Right cardiac atrium (tissue), 5 donors: ENCODE data around the gene IGSF21. TPM values are rescaled to one million over a fixed set of nuclear protein-coding genes. Genes with fewer than 3 reads are reported as not detected.

Source experiments
- ATAC-seq, 2 donors: fragments of 200-7000 bp; cut with Tn5 transposase; one replicate each; pipeline versions ENCODE4 v1.8.0 to v1.9.1; 2020; ENCODE audit warnings: moderate library complexity in 2 of 2, mild to moderate bottlenecking in 1 of 2
- DNase-seq, 3 donors: peaks; one replicate each; pipeline ENCODE4 v3.0.0-alpha.2; 2020
- H3K27ac ChIP-seq: one replicate; pipeline ENCODE4 v1.5.1; 2013; ENCODE audit warnings: mild to moderate bottlenecking, low read length, control low read depth, moderate library complexity
- H3K27me3 ChIP-seq: one replicate; pipeline ENCODE4 v1.6.1; 2013; ENCODE audit not compliant: control insufficient read depth, insufficient read depth
- H3K4me1 ChIP-seq: one replicate; pipeline ENCODE4 v1.6.1; 2013; ENCODE audit warnings: low read length; ENCODE audit not compliant: control insufficient read depth, insufficient read depth
- H3K4me3 ChIP-seq: one replicate; pipeline ENCODE4 v1.5.1; 2013; ENCODE audit warnings: low read length, control low read depth
- H3K9me3 ChIP-seq: one replicate; pipeline ENCODE4 v1.6.1; 2013; ENCODE audit warnings: low read length; ENCODE audit not compliant: control insufficient read depth
- WGBS: extraction: QIAGEN DNeasy Blood & Tissue Kit; methylation state at CpG from one replicate; pipeline ENCODE4 v1.1.7; 2013; 5-methylcytosine and 5-hydroxymethylcytosine counted together
- intact Hi-C, 4 donors: fragments of 100-400 bp; cut with DNase I; formaldehyde crosslinking; loops; one replicate each; pipeline versions ENCODE4 v1.11.0 to v1.14.0; 2022 to 2023
- long read RNA-seq, 4 donors: library from polyadenylated mRNA; unstranded; transcript quantifications; one replicate each; pipeline ENCODE4 v2.0.0, GENCODE V29; 2020 to 2021
- polyA plus RNA-seq: library from polyadenylated mRNA; stranded (reverse); fragments of 200-250 nt; gene quantifications from one replicate; pipeline ENCODE4 v1.2.3, GENCODE V29; 2013
- total RNA-seq, 4 donors: library from RNA; stranded (reverse); fragmentation: NEBNext Ultra II Directional; extraction: Animal tissue kit (Norgen Biotek cat#: 25700); gene quantifications; one replicate each; pipeline ENCODE4 v1.2.1, GENCODE V29; 2021
- donor health status: healthy with polysubstance abuse.
- donor health status: DM: no; HTN: yes; CAD: no.
- donor health status: DM: no; HTN: no; CAD: no.
- donor health status: DM: no; HTN: yes; CAD: no; lungs with severe emphysema.
- donor health status: DM: yes; HTN: yes; CAD: no.

IGSF21 gene
- total RNA-seq (1 to 10 TPM; 1.6 to 3.1 (median 1.9) TPM), polyA plus RNA-seq (0.52 TPM)
- long read RNA-seq, donor 1, partial matches to known transcripts: 2 of 4 reads
- long read RNA-seq, donor 1, other reads (novel, unspliced or antisense): 0 of 4 reads
- long read RNA-seq, donor 2, partial matches to known transcripts: 0 of 1 reads
- long read RNA-seq, donor 2, other reads (novel, unspliced or antisense): 0 of 1 reads
- long read RNA-seq, donor 3: 0 reads
- long read RNA-seq, donor 4, partial matches to known transcripts: 0 of 2 reads
- long read RNA-seq, donor 4, other reads (novel, unspliced or antisense): 0 of 2 reads

GRCh38 chr1:18107369-18108298, at the start of gene IGSF21:
TSS of gene IGSF21 (plus strand) at chr1:18107798. CDS start at chr1:18108129, 331 bp downstream.
- intact Hi-C loops: loop anchor here in 2 of 4 donors (10.0 kb wide), 2 partner anchors 183 to 453 kb away; no protein-coding TSS in a partner anchor
- H3K4me3 ChIP-seq: peak within 1 kb of the TSS; percentile 23
- H3K9me3 ChIP-seq: no peaks in the 10 kb centered on the region
- 2% methylated on average over 108 of the region's 108 CpGs for WGBS
- H3K4me1 ChIP-seq: no peaks in the 10 kb centered on the region
- DNase-seq (peak in 1 of 3 donors; percentile 55), ATAC-seq (no peak)
- H3K27me3 ChIP-seq: no peaks in the 10 kb centered on the region
- H3K27ac ChIP-seq: no peak within 1 kb of the TSS

GRCh38 chr1:18058206-18058921, 49.2 kb upstream of the IGSF21 start:
- intact Hi-C loops: no loop called here
- no peaks in the 10 kb centered on the region for H3K27me3 ChIP-seq
- ATAC-seq (no peak), DNase-seq (no peak)
- 66% methylated on average over 16 of the region's 16 CpGs for WGBS
- H3K4me1 ChIP-seq: no peaks in the 10 kb centered on the region
- H3K4me3 ChIP-seq: no peak overlapping the region
- no peak overlapping the region for H3K27ac ChIP-seq
- H3K9me3 ChIP-seq: no peaks in the 10 kb centered on the region

GRCh38 chr1:18058981-18059605, 48.5 kb upstream of the IGSF21 start:
- Histone ChIP-seq H3K27ac (no peak overlapping the region), H3K27me3 (no peaks in the 10 kb centered on the region), H3K4me3 (no peak overlapping the region), H3K4me1 (no peaks in the 10 kb centered on the region), H3K9me3 (no peaks in the 10 kb centered on the region)
- intact Hi-C loops: no loop called here
- ATAC-seq: no peak
- DNase-seq: no peak
- WGBS: 73% methylated on average over 7 of the region's 7 CpGs

GRCh38 chr1:18060366-18060765, 47.2 kb upstream of the IGSF21 start:
- no peak overlapping the region for H3K4me3 ChIP-seq
- no peak for DNase-seq
- no peaks in the 10 kb centered on the region for H3K9me3 ChIP-seq
- H3K27me3 ChIP-seq: no peaks in the 10 kb centered on the region
- H3K4me1 ChIP-seq: no peaks in the 10 kb centered on the region
- no peak for ATAC-seq
- H3K27ac ChIP-seq: no peak overlapping the region
- WGBS: 87% methylated on average over 14 of the region's 14 CpGs
- intact Hi-C loops: no loop called here

- Histone ChIP-seq H3K27ac (no peak overlapping the region), H3K9me3 (no peaks in the 10 kb centered on the region), H3K4me1 (no peaks in the 10 kb centered on the region), H3K4me3 (no peak overlapping the region), H3K27me3 (no peaks in the 10 kb centered on the region)
- intact Hi-C loops: no loop called here
- WGBS: 56% methylated on average over 3 of the region's 3 CpGs
- DNase-seq (no peak), ATAC-seq (no peak)
Measured at GRCh38 chr1:18062185-18062584, 45.4 kb upstream of the IGSF21 start.

- Histone ChIP-seq H3K4me1 (no peaks in the 10 kb centered on the region), H3K27ac (no peak overlapping the region), H3K4me3 (no peak overlapping the region), H3K27me3 (no peaks in the 10 kb centered on the region), H3K9me3 (no peaks in the 10 kb centered on the region)
- WGBS: 30% methylated on average over 7 of the region's 7 CpGs
- ATAC-seq: no peak
- intact Hi-C loops: no loop called here
- no peak for DNase-seq
Measured at GRCh38 chr1:18064534-18064933, 43.1 kb upstream of the IGSF21 start.

GRCh38 chr1:18066576-18066975, 41.0 kb upstream of the IGSF21 start:
- intact Hi-C loops: no loop called here
- no peaks in the 10 kb centered on the region for H3K27me3 ChIP-seq
- DNase-seq (no peak), ATAC-seq (no peak)
- no peak overlapping the region for H3K4me3 ChIP-seq
- no peak overlapping the region for H3K27ac ChIP-seq
- WGBS: 63% methylated on average over 5 of the region's 5 CpGs
- H3K9me3 ChIP-seq: no peaks in the 10 kb centered on the region
- no peaks in the 10 kb centered on the region for H3K4me1 ChIP-seq

- Histone ChIP-seq H3K27ac (no peak overlapping the region), H3K4me3 (no peak overlapping the region), H3K4me1 (no peaks in the 10 kb centered on the region), H3K9me3 (no peaks in the 10 kb centered on the region), H3K27me3 (no peaks in the 10 kb centered on the region)
- ATAC-seq: no peak
- 56% methylated on average over 4 of the region's 4 CpGs for WGBS
- no peak for DNase-seq
- intact Hi-C loops: no loop called here
Measured at GRCh38 chr1:18069903-18070302, 37.7 kb upstream of the IGSF21 start.

- intact Hi-C loops: no loop called here
- no peaks in the 10 kb centered on the region for H3K9me3 ChIP-seq
- WGBS: 75% methylated on average over 9 of the region's 9 CpGs
- no peak overlapping the region for H3K4me3 ChIP-seq
- no peaks in the 10 kb centered on the region for H3K4me1 ChIP-seq
- H3K27ac ChIP-seq: no peak overlapping the region
- ATAC-seq: no peak
- no peaks in the 10 kb centered on the region for H3K27me3 ChIP-seq
- DNase-seq: no peak
Measured at GRCh38 chr1:18072066-18072465, 35.5 kb upstream of the IGSF21 start.

GRCh38 chr1:18073066-18073642, 34.4 kb upstream of the IGSF21 start:
- Histone ChIP-seq H3K27me3 (no peaks in the 10 kb centered on the region), H3K4me1 (no peaks in the 10 kb centered on the region), H3K4me3 (no peak overlapping the region), H3K27ac (no peak overlapping the region), H3K9me3 (no peaks in the 10 kb centered on the region)
- DNase-seq (no peak), ATAC-seq (no peak)
- intact Hi-C loops: no loop called here
- 65% methylated on average over 11 of the region's 11 CpGs for WGBS
